Mucosa of descending colon (tissue), 3 donors: ENCODE data around the gene FLT1. TPM values are rescaled to one million over a fixed set of nuclear protein-coding genes. Genes with fewer than 3 reads are reported as not detected.

Experiments
- ATAC-seq: fragments of 200-7000 bp; cut with Tn5 transposase; one replicate; pipeline ENCODE4 v1.9.1; 2020; ENCODE audit warnings: mild to moderate bottlenecking, moderate library complexity
- DNase-seq, 3 donors: peaks; one replicate each; pipeline ENCODE4 v3.0.0-alpha.2; 2020
- H3K36me3 ChIP-seq: fragments of 200-600 bp; one replicate; pipeline ENCODE4 v1.8.0; 2021; ENCODE audit warnings: low read depth, mild to moderate bottlenecking
- H3K4me1 ChIP-seq: fragments of 200-600 bp; one replicate; pipeline ENCODE4 v1.8.0; 2021; ENCODE audit warnings: low read depth, mild to moderate bottlenecking
- H3K4me3 ChIP-seq: fragments of 200-600 bp; one replicate; pipeline ENCODE4 v1.8.0; 2021; ENCODE audit warnings: mild to moderate bottlenecking
- H3K9me3 ChIP-seq: fragments of 200-600 bp; one replicate; pipeline ENCODE4 v1.8.0; 2021; ENCODE audit warnings: mild to moderate bottlenecking
- intact Hi-C, 2 donors: fragments of 100-400 bp; cut with DNase I in 1 of 2; cut with micrococcal nuclease in 1 of 2; formaldehyde crosslinking; loops; one replicate each; pipeline versions ENCODE4 v1.11.0 to v1.11.1; 2022; cut with DNase I, micrococcal nuclease
- total RNA-seq, 3 donors: library from RNA; stranded (reverse); fragmentation: NEBNext Ultra II Directional in 2 of 3; extraction: Animal tissue kit (Norgen Biotek cat#: 25700) in 2 of 3; gene quantifications; one replicate each; pipeline versions ENCODE4 v1.2.1 to v1.2.4, GENCODE V29; 2021 to 2023
- TF ChIP-seq, protein P1 (sequence below): fragments of 200-600 bp; IDR thresholded peaks from one replicate; pipeline ENCODE4 v1.8.0; 2022; ENCODE audit warnings: antibody characterized with exemption, mild to moderate bottlenecking
- donor health status: DM: no; HTN: no; CAD: no; lungs with moderate emphysema.
- donor health status: DM: no; HTN: no; CAD: no.
- donor health status: DM: no; HTN: yes; CAD: no.

Gene FLT1
- total RNA-seq, 3 donors from 2014 or later, result 3.8 to 9.2 (median 4.0) TPM

- DNase-seq, result no peak
- no peaks in the 10 kb centered on the region for H3K9me3 ChIP-seq
- no peak for ATAC-seq
Measured at GRCh38 chr13:28384789-28385188, 110.1 kb downstream of the FLT1 start.

DNA sequence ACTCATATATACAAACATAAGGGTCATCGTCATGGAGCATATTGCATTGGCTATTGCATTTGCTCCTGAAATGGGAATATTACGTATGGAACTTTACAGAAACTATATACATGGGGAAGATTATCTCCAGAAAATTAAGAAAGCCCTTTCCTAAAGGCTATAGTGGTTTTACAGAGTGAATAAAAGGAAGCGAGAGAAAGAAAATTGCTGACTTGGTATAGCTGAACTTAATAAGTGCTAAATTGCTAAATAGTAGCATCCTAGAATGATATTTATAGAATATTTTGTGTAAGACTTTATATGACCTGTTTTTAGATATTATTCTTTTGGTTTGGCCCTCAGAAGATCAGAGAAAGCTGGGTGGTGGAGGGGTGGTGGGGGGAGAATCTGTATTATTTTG is 114.6 kb downstream of the FLT1 start:
- DNase-seq (no peak), ATAC-seq (no peak)
- TF ChIP-seq, protein P1, sequence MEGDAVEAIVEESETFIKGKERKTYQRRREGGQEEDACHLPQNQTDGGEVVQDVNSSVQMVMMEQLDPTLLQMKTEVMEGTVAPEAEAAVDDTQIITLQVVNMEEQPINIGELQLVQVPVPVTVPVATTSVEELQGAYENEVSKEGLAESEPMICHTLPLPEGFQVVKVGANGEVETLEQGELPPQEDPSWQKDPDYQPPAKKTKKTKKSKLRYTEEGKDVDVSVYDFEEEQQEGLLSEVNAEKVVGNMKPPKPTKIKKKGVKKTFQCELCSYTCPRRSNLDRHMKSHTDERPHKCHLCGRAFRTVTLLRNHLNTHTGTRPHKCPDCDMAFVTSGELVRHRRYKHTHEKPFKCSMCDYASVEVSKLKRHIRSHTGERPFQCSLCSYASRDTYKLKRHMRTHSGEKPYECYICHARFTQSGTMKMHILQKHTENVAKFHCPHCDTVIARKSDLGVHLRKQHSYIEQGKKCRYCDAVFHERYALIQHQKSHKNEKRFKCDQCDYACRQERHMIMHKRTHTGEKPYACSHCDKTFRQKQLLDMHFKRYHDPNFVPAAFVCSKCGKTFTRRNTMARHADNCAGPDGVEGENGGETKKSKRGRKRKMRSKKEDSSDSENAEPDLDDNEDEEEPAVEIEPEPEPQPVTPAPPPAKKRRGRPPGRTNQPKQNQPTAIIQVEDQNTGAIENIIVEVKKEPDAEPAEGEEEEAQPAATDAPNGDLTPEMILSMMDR, result no peak
- Histone ChIP-seq H3K4me1 (no peaks in the 10 kb centered on the region), H3K4me3 (no peak overlapping the region), H3K36me3 (no peaks in the 10 kb centered on the region), H3K9me3 (no peaks in the 10 kb centered on the region)
- intact Hi-C loops, result loop anchor here in 1 of 2 donors (5.0 kb wide), 1 partner anchor 242 kb away; no protein-coding TSS in a partner anchor

More at GRCh38 chr13:28384789-28385188, 110.1 kb downstream of the FLT1 start:
- H3K36me3 ChIP-seq, result no peaks in the 10 kb centered on the region
- intact Hi-C loops, result loop anchor here in 1 of 2 donors (5.0 kb wide), 1 partner anchor 238 kb away; no protein-coding TSS in a partner anchor
- H3K4me3 ChIP-seq, result no peak overlapping the region
- no peaks in the 10 kb centered on the region for H3K4me1 ChIP-seq
- TF ChIP-seq, protein P1, result no peak

DNA sequence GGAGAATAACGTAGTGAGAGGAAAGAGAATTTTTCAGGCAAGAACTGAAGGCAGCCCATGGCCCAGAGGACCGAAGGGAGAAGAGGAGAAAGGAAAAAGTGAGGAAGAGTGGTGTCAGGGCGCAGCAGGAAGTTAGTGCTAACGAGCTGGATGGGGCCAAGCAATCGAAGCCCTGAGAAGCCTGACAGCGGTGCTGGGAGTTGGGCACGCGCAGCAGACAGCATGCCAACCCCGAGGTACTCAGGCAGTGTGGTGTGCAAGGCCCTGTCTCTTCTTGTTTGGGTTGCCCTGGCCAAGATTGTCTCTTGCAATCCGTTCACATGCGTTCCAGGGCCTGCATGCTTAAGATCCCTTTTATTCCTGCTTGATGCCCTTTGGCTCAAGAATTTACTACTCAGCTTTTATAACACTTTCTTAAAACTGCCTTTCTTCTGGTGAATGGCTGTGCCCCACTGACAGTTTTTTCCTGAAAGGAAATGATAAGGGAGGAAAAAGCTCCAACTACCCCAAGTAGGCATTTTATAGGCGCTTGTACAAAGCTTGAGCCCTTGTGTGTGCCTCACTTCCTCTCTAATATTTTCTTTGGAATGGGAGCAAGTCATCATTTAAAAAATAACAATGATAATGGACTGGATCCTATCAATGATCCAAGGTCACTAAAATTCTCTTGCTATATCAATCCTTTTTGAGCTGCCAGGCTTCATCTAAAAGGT is 115.4 kb downstream of the FLT1 start:
- ATAC-seq, result no peak
- Histone ChIP-seq H3K36me3 (no peaks in the 10 kb centered on the region), H3K9me3 (no peaks in the 10 kb centered on the region), H3K4me3 (no peak overlapping the region), H3K4me1 (no peaks in the 10 kb centered on the region)
- TF ChIP-seq, protein P1, result no peak
- DNase-seq, result no peak
- intact Hi-C loops, result loop anchor here in 1 of 2 donors (5.0 kb wide), 1 partner anchor 243 kb away; no protein-coding TSS in a partner anchor

DNA sequence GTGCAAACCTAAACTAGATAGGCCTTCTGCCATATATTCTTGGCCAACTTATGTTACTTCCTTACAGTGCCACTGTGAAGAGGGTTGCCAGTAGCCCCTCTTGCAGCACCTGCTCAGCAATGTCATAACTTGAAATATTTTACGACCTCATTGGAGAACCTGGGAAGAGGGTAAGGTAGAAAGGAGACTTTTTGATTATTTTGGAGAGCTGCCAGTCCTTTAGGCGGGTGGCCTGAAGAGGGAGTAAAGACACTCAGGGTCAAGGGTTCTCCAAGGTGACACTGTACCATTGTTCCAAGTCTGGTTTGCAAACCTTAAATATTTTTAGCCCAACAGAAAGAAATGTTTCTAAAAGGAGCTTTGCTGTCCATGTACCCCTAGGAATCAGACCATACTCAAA is 118.3 kb downstream of the FLT1 start:
- Histone ChIP-seq H3K36me3 (no peaks in the 10 kb centered on the region), H3K9me3 (no peaks in the 10 kb centered on the region), H3K4me1 (no peaks in the 10 kb centered on the region), H3K4me3 (no peak overlapping the region)
- intact Hi-C loops, result no loop called here
- TF ChIP-seq, protein P1, result no peak
- DNase-seq (no peak), ATAC-seq (peak; percentile 24)

- ATAC-seq, result no peak
- intact Hi-C loops, result no loop called here
- Histone ChIP-seq H3K9me3 (no peaks in the 10 kb centered on the region), H3K4me3 (no peak overlapping the region), H3K4me1 (no peaks in the 10 kb centered on the region), H3K36me3 (no peaks in the 10 kb centered on the region)
- DNase-seq, result no peak
- TF ChIP-seq, protein P1, result no peak
Measured at GRCh38 chr13:28375250-28375930, 119.5 kb downstream of the FLT1 start.
